GM11168 (cell line): Measurements from ENCODE around the gene TSPEAR.
"Not testable (repeated sequence)": the region's sequence is repeated elsewhere in the genome, so short reads cannot be mapped to it uniquely, and the experiment has no call there.

ENCODE experiments used
- in situ Hi-C: fragments of 300-500 bp; cut with MboI; formaldehyde crosslinking; loops from one replicate; pipeline ENCODE4 v1.12.0; 2022; ENCODE audit warnings: low sequenced_read_pairs; ENCODE audit not compliant: unreplicated experiment

Gene TSPEAR

DNA sequence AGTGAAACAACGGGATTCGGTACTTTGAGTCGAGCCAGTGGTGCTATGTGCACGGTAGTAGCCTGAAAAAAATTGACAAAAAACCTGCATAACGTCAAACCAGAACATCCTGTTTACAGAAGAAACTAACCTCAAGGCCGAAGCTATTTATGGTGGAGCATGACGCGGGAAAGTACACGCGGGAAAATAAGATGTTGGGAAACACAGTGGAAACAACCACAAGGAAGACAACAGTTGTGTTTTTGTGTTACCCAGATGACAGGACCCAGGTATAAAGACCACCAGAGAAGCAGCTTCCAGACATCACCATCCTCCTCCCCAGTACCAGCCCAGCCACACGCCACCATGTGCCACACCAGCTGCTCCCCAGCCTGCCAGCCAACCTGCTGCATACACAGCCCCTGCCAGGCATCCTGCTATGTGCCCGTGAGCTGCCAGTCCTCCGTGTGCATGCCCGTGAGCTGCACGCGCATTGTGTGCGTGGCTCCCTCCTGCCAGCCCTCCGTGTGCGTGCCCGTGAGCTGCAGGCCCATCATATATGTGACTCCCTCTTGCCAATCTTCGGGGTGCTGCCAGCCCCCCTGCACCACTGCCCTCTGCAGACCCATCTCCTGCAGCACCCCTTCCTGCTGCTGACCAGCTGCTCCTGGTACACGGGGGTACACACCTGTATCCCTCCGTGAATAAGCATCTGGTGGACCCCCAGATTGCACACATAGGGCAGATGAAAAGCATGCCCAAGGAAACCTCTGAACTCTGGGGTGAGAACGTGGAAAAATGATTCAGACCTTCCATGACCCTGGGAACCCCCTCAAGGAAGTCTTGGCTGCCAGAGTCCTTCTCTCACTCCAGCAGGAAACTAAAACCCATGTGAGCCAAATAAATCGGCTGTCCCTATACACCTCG, 53.5 kb downstream of the TSPEAR start, which contains the start of gene KRTAP12-3:
Gene KRTAP12-3 (plus strand): TSS at position 298 of the 906 bp plus-strand sequence. CDS start 48 bp downstream, at position 346.
- in situ Hi-C loops: no loop called here

DNA sequence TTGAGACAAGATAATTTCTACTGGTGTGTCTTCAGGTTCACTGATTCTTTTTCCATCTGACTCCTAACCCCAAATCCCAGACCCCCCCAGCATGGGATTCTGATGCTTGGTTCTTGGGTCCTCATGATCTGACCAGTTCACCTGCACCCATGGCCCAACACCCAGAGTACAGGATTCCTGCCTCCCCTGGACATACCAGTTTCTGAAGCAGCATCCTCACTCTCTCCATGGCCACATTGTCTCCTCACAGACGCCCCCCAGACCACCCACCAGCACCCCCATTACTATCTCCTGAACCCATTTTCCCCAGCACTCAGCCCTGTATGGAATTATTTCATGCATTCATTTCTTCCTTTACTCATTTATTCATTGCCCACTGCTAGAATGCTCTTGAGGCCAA, 54.5 kb downstream of the TSPEAR start:
- in situ Hi-C loops: no loop called here

DNA sequence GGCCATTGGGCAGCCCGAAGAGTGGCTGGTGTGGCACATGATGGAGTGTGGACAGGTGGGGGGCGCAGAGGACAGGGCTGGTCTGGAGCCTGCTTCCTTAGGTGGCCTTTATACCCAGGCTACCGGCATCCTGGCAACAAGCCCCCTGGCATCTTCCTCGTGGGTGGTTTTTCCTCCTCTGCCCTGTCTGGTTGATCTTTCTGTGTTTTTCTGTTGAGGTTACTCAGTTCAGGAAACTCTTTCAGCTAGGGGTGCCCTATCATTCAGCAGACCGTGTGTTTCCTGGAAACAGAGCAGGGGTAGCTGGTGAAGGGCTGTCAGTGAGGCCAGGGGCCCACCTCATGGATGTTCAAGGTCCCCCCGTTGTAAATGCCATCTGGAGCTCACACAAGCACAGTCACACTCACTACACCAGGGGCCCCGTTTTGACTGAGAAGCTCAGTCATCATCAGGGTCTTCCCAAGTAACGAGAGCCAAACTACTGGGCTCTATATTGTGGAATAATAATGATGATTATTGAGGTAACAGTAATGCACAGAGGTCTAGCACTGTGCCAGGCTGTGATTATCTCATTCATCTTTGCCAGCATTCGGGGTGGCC, 56.7 kb downstream of the TSPEAR start, which contains the start of gene KRTAP12-4:
Gene KRTAP12-4 (minus strand): TSS at position 84 of the 600 bp plus-strand sequence. CDS start 45 bp downstream, at position 39.
- in situ Hi-C loops: no loop called here

DNA sequence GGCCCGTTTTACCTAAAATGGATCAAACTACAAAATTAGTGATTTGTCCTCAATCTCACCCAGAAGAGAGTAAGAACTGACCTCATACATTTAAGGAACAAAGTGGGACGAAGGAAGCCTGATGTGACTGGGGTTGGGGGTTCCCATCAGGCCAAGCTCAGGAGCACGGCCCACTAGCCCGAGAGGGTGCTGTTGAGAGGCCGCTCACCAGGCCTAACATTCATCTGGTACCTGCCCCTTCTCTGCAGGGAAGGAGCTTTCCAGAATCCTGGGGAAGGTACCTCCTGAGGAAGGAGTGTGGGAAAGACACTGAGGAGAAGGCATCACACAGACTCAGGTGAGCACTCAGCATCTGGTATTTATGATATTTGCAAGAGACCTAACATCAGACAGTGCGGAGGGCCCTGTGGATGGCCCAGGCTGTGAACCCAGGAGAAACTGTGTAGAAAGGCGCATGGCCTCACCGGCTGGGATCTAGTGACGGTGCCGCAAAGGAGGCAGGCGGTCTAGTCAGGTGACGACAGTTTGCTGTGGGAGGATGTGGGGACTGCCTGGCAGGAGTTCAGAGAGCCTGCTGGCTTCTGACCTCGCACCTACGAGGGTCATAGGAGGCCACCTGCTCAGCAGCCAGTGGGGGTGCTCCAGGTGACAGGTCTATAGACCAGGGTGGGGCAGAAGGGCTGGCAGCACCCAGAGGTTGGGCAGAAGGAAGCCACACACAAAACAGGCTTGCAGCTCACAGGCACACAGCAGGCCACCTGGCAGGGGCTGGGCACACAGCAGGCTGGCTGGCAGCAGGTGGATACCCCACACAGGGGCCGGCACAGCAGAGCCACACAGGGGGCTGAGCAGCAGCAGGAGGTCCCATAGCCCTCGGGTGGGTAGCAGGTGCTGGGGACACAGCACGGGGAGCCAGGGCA, 57.5 kb downstream of the TSPEAR start:
- in situ Hi-C loops: no loop called here

DNA sequence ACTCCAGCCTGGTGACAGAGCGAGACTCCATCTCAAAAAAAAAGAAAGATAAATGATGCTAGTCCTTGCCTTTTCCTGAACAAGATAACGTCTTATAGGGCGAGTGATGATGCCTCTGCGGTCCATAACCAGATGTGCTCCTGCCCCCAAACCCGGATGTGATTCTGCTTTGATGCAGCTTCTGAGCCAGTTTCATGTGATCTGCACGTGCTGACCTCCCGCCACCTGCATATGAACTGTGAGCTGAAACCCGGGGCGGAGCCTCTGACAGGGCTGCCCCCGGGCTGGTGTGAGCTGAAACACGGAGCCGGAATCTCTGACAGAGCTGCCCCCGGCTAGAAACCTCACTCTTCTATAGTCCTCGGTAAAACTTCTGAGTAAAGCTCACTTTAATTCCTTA, 58.2 kb downstream of the TSPEAR start:
- in situ Hi-C loops: no loop called here

DNA sequence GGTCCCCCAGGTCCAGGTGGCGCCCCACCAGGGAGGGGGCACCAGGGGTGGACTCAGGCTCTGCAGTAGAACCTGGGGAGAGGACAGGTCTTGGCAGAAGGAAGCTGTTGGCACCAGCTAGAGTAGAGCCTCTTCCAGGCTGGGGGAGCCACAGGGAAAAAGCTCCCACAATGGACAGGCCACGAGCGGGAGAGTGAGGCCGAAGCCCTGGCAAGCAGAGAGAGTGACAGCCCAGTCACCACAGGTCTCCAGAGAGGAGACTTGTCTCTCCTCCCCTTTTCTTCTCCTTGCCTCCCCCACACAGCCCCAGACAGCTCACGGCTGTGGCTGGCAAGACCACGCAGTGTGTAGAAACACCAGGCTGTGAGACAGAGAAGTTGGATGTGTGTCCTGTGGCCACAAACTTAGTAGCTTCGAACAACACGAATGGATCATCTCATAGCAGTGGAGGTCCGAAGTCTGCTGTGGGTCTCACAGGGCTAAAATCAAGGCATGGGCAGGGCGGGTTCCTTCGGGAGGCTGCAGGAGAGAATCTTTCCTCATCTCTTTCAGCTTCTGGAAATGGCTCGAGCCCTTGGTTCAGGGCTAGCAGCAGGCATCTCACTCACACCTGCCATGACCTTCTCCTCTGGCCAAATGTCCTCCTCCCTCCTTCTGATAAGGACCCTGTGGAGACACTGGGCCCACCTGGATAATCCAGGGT, 60.2 kb downstream of the TSPEAR start:
- in situ Hi-C loops: no loop called here

DNA sequence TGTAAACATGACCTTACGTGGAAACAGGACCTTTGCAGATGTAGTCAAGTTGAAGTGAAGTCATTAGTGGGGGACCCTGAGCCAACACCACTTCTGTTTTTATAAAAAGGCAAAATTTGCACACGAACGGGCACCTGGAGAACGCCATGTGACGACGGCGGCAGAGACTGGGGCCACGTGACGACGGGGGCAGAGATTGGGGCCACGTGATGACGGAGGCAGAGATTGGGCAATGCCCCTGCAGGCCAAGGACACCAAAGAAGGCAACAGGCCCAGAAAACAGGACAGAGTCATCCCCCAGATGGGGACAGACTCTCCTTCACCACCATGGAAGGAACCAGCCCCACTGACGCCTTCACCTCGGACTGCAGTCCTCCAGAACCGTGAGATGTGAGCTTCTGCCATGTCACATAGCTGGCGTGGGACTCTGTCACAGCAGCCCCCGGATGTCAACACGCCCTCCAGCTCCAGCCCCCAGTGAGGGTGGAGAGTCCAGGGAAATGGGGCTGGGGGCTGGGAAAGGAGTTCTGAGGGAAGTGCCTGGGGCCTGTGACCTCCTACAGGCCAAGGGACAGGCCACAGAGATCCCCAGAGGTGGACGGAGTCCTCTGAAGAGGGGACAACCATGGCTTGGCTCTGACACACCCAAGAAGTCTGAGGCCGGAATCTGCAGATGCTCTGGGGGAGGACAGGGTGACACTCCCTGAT, 61.0 kb downstream of the TSPEAR start:
- in situ Hi-C loops: no loop called here

DNA sequence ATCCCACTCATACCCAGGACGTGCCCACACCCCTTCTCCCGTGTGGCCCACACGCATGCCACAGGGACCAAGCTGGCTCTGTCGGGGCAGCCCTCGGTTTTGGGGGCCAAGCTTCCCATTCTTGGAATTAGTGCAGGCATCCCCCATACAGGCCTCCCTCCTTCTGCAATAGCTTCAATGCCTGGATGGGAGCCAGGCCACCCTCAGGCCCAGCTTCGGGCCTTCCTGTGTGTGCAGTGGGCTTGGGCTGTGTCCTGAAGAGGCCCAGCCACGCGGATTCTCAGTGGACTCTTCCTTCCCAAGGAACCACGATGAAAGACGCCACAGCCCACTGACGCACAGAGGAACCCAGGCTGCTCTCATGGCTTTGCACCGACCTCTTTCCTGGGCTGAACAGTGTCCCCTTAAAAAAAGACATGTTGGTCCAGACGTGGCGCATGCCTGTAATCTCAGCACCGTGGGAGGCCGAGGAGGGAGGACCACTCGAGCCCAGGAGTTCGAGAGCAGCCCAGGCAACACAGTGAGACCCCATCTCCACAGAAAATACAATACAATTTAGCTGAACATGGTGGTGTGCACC, 61.8 kb downstream of the TSPEAR start:
- in situ Hi-C loops: no loop called here

DNA sequence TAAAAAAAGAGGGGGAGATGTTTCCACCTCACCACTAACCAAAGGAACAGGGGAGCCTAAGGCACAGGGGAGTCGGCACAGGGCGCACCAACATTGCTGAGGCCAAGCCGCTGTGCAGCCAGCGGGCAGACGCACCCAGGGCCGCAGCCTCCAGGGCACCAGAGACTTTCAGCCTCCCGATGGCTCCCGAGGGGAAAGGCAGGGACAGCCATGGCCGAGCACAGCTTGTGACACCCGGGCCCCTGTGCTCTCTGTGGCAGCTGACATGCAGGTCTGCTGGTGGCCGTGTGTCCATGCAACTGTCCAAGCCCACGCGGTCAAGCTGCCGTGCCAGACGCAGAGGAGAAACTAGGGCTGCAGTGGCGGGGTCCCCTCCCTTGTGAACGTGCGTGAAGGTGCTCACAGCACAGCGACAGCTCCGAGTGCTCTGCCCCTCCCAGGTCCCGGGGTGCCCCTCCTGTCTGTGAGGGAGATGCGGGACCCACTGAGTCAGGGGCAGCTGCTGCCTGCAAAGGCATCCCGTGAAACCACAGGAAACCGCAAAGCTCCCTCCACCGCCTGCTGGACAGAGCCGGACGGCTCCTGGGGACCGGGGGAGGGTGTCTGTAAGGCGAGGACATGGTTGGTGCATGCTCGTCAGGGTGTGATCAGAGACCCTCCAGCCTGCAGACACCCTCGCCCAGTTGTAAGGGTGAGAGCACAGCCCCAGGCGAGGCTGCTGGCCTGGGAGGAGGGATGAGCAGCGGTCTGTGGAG, 62.6 kb downstream of the TSPEAR start:
- in situ Hi-C loops: no loop called here

DNA sequence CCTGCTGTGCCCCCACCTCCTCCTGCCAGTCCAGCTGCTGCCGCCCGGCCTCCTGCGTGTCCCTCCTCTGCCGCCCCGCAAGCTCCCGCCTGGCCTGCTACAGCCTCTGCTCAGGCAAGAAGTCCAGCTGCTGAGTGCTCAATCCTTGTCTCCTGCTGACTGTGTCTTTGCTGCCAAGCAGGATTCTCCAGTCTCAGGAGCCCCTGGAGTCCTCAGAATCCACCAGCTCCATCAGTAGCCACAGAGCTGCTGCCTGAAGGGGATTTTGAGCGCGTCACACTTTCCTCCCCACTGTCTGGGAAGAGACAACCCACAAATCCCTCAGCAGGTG, 64.2 kb downstream of the TSPEAR start:
- in situ Hi-C loops: no loop called here

DNA sequence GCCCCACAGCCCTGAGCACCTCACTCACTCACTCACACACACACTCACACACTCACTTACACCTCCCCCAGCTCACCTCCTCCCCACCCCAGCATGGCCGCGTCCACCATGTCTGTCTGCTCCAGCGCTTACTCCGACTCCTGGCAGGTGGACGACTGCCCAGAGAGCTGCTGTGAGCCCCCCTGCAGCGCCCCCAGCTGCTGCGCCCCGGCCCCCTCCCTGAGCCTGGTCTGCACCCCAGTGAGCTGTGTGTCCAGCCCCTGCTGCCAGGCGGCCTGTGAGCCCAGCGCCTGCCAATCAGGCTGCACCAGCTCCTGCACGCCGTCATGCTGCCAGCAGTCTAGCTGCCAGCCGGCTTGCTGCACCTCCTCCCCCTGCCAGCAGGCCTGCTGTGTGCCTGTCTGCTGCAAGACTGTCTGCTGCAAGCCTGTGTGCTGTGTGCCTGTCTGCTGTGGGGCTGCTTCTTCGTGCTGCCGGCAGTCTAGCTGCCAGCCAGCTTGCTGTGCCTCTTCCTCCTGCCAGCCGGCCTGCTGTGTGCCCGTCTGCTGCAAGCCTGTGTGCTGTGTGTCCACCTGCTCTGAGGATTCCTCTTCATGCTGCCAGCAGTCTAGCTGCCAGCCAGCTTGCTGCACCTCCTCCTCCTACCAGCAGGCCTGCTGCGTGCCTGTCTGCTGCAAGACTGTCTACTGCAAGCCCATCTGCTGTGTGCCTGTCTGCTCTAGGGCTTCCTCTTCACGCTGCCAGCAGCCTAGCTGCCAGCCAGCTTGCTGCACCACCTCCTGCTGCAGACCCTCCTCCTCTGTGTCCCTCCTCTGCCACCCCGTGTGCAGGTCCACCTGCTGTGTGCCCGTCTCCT, 64.8 kb downstream of the TSPEAR start, which contains the start of gene KRTAP10-11:
Gene KRTAP10-11 (plus strand): TSS at position 49 of the 856 bp plus-strand sequence. CDS start 45 bp downstream, at position 94.
- in situ Hi-C loops: not testable (repeated sequence)

DNA sequence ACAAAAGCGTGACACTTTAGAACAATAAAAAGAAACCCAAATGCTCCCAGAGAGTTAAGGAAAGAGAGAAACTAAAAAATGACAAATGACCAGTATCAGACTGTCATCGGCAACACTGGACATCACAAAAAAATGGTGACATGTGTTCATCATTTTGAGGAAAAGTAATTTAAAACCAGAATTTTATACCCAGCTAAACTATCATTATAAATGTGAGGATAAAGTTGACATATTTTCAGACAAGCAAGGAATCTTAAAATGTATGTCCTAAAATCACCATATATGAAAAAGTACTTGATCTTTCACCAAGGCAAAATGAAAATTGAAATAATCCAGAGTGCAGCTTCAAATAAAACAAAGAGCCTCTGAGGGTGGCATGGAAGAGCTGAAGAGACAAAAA, 66.5 kb downstream of the TSPEAR start:
- in situ Hi-C loops: no loop called here

DNA sequence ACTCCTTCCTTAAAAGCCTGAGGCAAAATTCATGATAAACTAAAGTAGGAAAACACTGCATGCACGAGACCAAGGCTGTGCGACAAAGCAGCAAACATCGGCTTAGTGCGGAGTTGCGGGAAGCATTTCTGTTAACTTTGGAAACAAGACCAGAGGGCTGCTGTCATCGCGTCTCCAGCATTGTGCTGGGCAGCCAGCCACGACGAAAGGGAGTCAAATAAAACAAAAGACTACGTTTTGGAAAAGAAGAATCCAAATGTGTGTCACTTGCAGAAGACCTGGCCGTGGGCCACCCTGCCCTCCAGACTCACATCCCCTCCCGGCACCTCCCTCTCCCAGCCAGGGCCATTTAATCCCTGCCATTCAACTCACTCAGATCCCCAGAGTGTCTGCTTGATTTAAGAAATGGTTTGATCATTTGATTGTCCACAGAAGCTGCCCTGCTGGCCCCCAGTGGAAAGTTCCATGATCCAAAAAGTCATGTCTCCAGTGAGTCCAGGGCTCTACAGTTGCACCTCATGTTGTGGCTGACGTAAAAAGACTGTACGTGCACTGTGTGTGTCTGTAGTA, 67.5 kb downstream of the TSPEAR start:
- in situ Hi-C loops: no loop called here

DNA sequence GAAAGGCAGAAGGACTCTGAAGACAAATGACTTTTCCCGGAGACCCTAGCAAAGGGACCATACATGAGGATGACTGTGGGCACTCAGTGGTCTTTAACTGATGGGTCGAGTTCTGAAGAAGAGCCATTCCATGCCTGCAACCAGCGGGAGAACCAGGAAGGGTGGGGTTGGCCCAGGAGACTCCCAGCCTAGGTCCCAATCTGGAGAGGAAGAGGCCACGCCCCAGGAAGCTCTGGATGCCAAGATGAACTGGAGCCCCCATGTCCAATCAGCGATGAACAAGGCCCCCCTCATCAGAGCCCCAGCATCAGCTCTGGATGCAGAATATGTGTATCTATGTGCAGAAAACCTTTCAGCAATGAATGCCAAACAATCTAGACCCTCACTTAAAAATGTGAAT, 70.6 kb downstream of the TSPEAR start:
- in situ Hi-C loops: no loop called here

DNA sequence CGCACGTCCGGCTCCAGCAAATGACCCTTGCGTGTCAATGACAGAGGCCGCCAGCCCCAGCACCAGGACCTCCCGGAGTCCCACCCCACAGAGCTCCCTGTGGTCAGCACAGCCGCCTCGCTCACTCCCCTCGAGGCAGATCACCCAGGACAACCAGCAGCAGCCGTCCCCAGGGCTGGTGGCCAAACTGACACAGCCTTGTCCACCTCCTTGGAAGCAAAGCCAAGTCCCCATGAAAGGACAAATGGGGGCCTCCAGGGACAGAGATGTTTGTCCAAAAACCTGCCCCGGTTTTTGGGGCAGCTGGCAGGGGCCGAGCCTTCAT, 72.1 kb downstream of the TSPEAR start:
- in situ Hi-C loops: no loop called here

DNA sequence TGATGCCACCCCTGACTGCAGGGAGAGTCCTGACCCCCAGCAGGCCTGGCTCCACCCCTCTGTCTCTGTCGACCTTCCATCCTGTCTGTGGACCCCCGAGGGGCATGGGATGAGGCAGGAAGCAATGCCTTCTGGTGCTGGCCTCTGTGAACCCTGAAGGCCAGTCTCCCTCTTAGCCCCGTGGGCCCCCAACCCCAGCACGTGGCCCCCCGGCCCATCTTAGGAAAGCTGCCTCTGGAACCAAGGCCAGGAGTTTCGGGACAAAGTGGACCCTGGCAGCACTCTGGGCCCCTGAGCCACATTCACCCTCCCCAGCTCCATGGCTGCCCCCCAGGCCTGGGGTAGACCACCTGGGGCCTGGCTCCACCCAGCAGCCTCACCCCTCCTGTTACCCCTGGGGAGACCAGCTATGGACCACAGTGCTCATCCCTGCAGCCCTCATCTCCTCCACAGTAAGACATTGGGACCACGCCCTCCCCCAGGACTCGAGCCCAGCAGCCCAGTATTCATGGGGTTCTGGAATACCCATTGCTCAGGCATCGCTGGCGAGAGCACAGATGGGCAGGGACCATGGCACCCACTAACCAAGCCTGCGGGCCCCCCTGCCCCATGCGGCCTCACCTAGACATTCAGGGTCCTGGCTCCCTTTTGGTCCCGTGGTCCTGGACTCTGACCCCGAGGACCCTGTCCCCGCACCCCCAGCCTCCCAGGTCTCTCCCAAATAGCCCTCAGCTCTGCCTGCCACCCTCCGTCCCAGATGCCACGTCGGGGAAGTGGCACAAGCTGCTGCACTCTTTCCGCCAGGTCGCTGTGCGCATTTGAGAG, 72.7 kb downstream of the TSPEAR start:
- in situ Hi-C loops: not testable (repeated sequence)
